ENCODE results near the gene TMEM92. TPM values are rescaled to one million over a fixed set of nuclear protein-coding genes. Genes with fewer than 3 reads are reported as not detected.
"Not testable (repeated sequence)": the region's sequence is repeated elsewhere in the genome, so short reads cannot be mapped to it uniquely, and the experiment has no call there.

The TMEM92 gene
- total RNA-seq, 1 donor from 2014 or later = not detected

- intact Hi-C loops (cut with DNase I) = no loop called here
- DNase-seq (ENCODE audit: low spot score) = no peak
Measured at GRCh38 chr17:50290933-50291332, 16.7 kb downstream of the TMEM92 start.

GRCh38 chr17:50292465-50292864 is 18.2 kb downstream of the TMEM92 start:
- intact Hi-C loops (cut with DNase I) = no loop called here
- DNase-seq (ENCODE audit: low spot score) = no peak

- DNase-seq (ENCODE audit: low spot score) = no peak
- intact Hi-C loops (cut with DNase I) = loop anchor here (5.0 kb wide), 1 partner anchor 203 kb away; no protein-coding TSS in a partner anchor
Measured at GRCh38 chr17:50295021-50295420, 20.8 kb downstream of the TMEM92 start.

- DNase-seq (ENCODE audit: low spot score) = peak; percentile 89
- intact Hi-C loops (cut with DNase I) = loop anchor here (1.0 to 5.0 kb wide), 3 partner anchors 25 to 205 kb away; no protein-coding TSS in a partner anchor
Measured at GRCh38 chr17:50297407-50297865, 23.2 kb downstream of the TMEM92 start.

GRCh38 chr17:50298018-50298417 is 23.8 kb downstream of the TMEM92 start:
- DNase-seq (ENCODE audit: low spot score) = no peak
- intact Hi-C loops (cut with DNase I) = loop anchor here (5.0 kb wide), 1 partner anchor 206 kb away; no protein-coding TSS in a partner anchor

- no peak for DNase-seq (ENCODE audit: low spot score)
- intact Hi-C loops (cut with DNase I) = loop anchor here (5.0 kb wide), 1 partner anchor 207 kb away; no protein-coding TSS in a partner anchor
Measured at GRCh38 chr17:50299776-50300175, 25.5 kb downstream of the TMEM92 start.

GRCh38 chr17:50300824-50301223 is 26.6 kb downstream of the TMEM92 start:
- DNase-seq (ENCODE audit: low spot score); intact Hi-C loops (cut with DNase I): not testable (repeated sequence)

- DNase-seq (ENCODE audit: low spot score) = no peak
- intact Hi-C loops (cut with DNase I) = no loop called here
Measured at GRCh38 chr17:50301891-50302584, 27.8 kb downstream of the TMEM92 start.

- DNase-seq (ENCODE audit: low spot score) = no peak
- intact Hi-C loops (cut with DNase I) = no loop called here
Measured at GRCh38 chr17:50303051-50303450, 28.8 kb downstream of the TMEM92 start.

GRCh38 chr17:50303596-50303995 is 29.3 kb downstream of the TMEM92 start:
- DNase-seq (ENCODE audit: low spot score) = no peak
- intact Hi-C loops (cut with DNase I) = no loop called here

GRCh38 chr17:50304781-50305404 is 30.6 kb downstream of the TMEM92 start:
- DNase-seq (ENCODE audit: low spot score) = no peak
- intact Hi-C loops (cut with DNase I) = no loop called here

GRCh38 chr17:50307654-50308053 is 33.4 kb downstream of the TMEM92 start:
- intact Hi-C loops (cut with DNase I) = no loop called here
- DNase-seq (ENCODE audit: low spot score) = no peak

- intact Hi-C loops (cut with DNase I) = no loop called here
- DNase-seq (ENCODE audit: low spot score) = no peak
Measured at GRCh38 chr17:50308666-50309065, 34.4 kb downstream of the TMEM92 start.

- no peak for DNase-seq (ENCODE audit: low spot score)
- intact Hi-C loops (cut with DNase I) = loop anchor here (10.0 kb wide), 1 partner anchor 296 kb away; no protein-coding TSS in a partner anchor
Measured at GRCh38 chr17:50310455-50311111, 36.3 kb downstream of the TMEM92 start.

- intact Hi-C loops (cut with DNase I) = loop anchor here (10.0 kb wide), 1 partner anchor 296 kb away; no protein-coding TSS in a partner anchor
Measured at GRCh38 chr17:50311112-50311460, 36.8 kb downstream of the TMEM92 start.

GRCh38 chr17:50311483-50311882 is 37.2 kb downstream of the TMEM92 start:
- DNase-seq (ENCODE audit: low spot score) = no peak
- intact Hi-C loops (cut with DNase I) = loop anchor here (10.0 kb wide), 1 partner anchor 297 kb away; no protein-coding TSS in a partner anchor

More at GRCh38 chr17:50311112-50311460, 36.8 kb downstream of the TMEM92 start:
- DNase-seq (ENCODE audit: low spot score) = no peak

GRCh38 chr17:50312308-50312707 is 38.0 kb downstream of the TMEM92 start:
- DNase-seq (ENCODE audit: low spot score) = no peak
- intact Hi-C loops (cut with DNase I) = loop anchor here (10.0 kb wide), 1 partner anchor 298 kb away; no protein-coding TSS in a partner anchor

- intact Hi-C loops (cut with DNase I) = loop anchor here (10.0 kb wide), 1 partner anchor 300 kb away; no protein-coding TSS in a partner anchor
- no peak for DNase-seq (ENCODE audit: low spot score)
Measured at GRCh38 chr17:50314456-50315011, 40.3 kb downstream of the TMEM92 start.

GRCh38 chr17:50316016-50316587 is 41.8 kb downstream of the TMEM92 start:
- no peak for DNase-seq (ENCODE audit: low spot score)
- intact Hi-C loops (cut with DNase I) = loop anchor here (10.0 kb wide), 1 partner anchor 301 kb away; no protein-coding TSS in a partner anchor
